GM21423 (cell line): ENCODE data around the gene ACTN2.

Experiments used
- ATAC-seq: cut with Tn5 transposase; IDR thresholded peaks from one replicate; pipeline ENCODE4 v1.9.1; 2021; ENCODE audit warnings: mild to moderate bottlenecking, moderate library complexity; ENCODE audit not compliant: unreplicated experiment

Gene ACTN2

GRCh38 chr1:236765831-236766230 is 79.5 kb downstream of the ACTN2 start:
- ATAC-seq, result no peak

GRCh38 chr1:236766506-236766905 is 80.2 kb downstream of the ACTN2 start:
- ATAC-seq, result no peak

GRCh38 chr1:236767276-236767675 is 81.0 kb downstream of the ACTN2 start:
- no peak for ATAC-seq

- ATAC-seq, result no peak
Measured at GRCh38 chr1:236768601-236769000, 82.3 kb downstream of the ACTN2 start.

GRCh38 chr1:236773919-236774318 is 87.6 kb downstream of the ACTN2 start:
- no peak for ATAC-seq

- ATAC-seq, result no peak
Measured at GRCh38 chr1:236774926-236775325, 88.6 kb downstream of the ACTN2 start.

- no peak for ATAC-seq
Measured at GRCh38 chr1:236779312-236779711, 93.0 kb downstream of the ACTN2 start.

- no peak for ATAC-seq
Measured at GRCh38 chr1:236785477-236785876, 99.2 kb downstream of the ACTN2 start.

GRCh38 chr1:236786453-236786852 is 100.2 kb downstream of the ACTN2 start:
- ATAC-seq, result no peak

GRCh38 chr1:236794585-236795034 is 108.3 kb downstream of the ACTN2 start:
- ATAC-seq, result no peak

GRCh38 chr1:236795035-236795756 is 108.9 kb downstream of the ACTN2 start, which contains the start of gene MTR:
MTR (plus strand) TSS chr1:236795292; CDS start chr1:236795704, 412 bp downstream.
- peak; percentile 98 for ATAC-seq

- peak; percentile 24 for ATAC-seq
Measured at GRCh38 chr1:236795757-236796667, 109.7 kb downstream of the ACTN2 start.

GRCh38 chr1:236799001-236799400 is 112.7 kb downstream of the ACTN2 start:
- ATAC-seq, result no peak

- ATAC-seq, result no peak
Measured at GRCh38 chr1:236800002-236800620, 113.8 kb downstream of the ACTN2 start.

GRCh38 chr1:236800623-236801022 is 114.3 kb downstream of the ACTN2 start:
- ATAC-seq, result no peak

- no peak for ATAC-seq
Measured at GRCh38 chr1:236802264-236802663, 116.0 kb downstream of the ACTN2 start.

- no peak for ATAC-seq
Measured at GRCh38 chr1:236806634-236807033, 120.3 kb downstream of the ACTN2 start.

GRCh38 chr1:236808005-236808404 is 121.7 kb downstream of the ACTN2 start:
- no peak for ATAC-seq

GRCh38 chr1:236808564-236809130 is 122.3 kb downstream of the ACTN2 start:
- ATAC-seq, result no peak

- no peak for ATAC-seq
Measured at GRCh38 chr1:236809148-236809547, 122.8 kb downstream of the ACTN2 start.

- no peak for ATAC-seq
Measured at GRCh38 chr1:236810018-236810417, 123.7 kb downstream of the ACTN2 start.
